AG04449 (cell line): Measurements from ENCODE around the gene DNAJB6.
"Not testable (repeated sequence)": the region's sequence is repeated elsewhere in the genome, so short reads cannot be mapped to it uniquely, and the experiment has no call there.

Experiments
- CTCF ChIA-PET: fragments of 350-600 bp; formaldehyde crosslinking; extraction: SDS; loops from one replicate; lab custom pipeline; 2021; ENCODE audit warnings: antibody characterized with exemption; lab: Yijun Ruan, JAX
- POLR2A ChIA-PET: fragments of 400-600, 350-600 bp; formaldehyde crosslinking; extraction: SDS; loops from one replicate; lab custom pipeline; 2020; ENCODE audit warnings: antibody characterized with exemption, inconsistent platforms; lab: Yijun Ruan, JAX
- DNase-seq: peaks from one replicate; pipeline ENCODE4 v3.0.0-alpha.2; 2010; ENCODE audit warnings: low read depth, low spot score
- H3K4me3 ChIP-seq: 2 replicates; pipeline ENCODE4 v1.5.1; 2011; ENCODE audit warnings: low read depth, mild to moderate bottlenecking, control low read depth, low read length
- TF ChIP-seq, protein P1 (sequence below): IDR thresholded peaks from one replicate; pipeline ENCODE4 v1.5.1; 2011; ENCODE audit warnings: mild to moderate bottlenecking, moderate library complexity, low read length, control low read depth, inconsistent platforms; ENCODE audit not compliant: insufficient read depth; ENCODE audit errors: missing control alignments

DNAJB6 gene

DNA sequence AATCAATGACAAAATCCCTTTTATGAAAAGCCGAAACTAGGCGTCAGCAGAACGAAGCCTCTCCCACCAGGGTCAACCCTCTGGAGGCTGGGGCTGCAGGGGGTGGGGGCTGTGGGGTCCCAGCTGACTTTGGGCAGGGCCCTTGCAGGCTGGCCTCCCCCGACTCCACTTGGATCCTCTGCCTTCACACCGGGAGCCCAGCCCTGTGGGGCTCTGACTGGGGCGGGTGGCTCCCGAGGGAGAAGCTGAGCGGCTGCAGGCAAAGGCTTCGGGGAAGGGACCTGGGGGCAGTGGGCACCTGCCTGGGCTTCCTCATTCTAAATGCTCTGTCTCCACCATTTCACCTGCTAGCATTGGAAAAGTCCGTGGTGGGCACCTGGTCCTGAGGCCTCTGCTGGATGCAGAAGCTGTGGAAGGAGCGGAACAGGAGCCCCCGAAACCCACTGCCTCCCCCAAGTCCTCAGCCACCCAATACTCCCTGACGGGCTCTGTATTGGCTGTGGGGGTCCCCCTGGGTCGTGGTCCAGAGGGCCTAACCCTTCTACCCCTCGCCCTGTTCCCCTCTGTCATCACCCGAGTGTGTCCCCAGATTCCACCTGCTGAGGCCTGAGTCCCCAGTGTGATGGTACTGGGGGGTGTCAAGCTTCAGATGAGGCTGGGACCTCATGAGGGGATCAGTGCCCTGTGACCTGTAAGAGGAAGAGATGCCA is 108.6 kb downstream of the DNAJB6 start:
- no peak for DNase-seq
- ChIA-PET CTCF (interaction anchor here (1.1 to 1.6 kb wide), 2 partner anchors 8 to 11 kb away, joined by 3 to 5 read pairs; no protein-coding TSS in a partner anchor), POLR2A (no interaction called here)
- H3K4me3 ChIP-seq, result no peak overlapping the region
- TF ChIP-seq, protein P1, sequence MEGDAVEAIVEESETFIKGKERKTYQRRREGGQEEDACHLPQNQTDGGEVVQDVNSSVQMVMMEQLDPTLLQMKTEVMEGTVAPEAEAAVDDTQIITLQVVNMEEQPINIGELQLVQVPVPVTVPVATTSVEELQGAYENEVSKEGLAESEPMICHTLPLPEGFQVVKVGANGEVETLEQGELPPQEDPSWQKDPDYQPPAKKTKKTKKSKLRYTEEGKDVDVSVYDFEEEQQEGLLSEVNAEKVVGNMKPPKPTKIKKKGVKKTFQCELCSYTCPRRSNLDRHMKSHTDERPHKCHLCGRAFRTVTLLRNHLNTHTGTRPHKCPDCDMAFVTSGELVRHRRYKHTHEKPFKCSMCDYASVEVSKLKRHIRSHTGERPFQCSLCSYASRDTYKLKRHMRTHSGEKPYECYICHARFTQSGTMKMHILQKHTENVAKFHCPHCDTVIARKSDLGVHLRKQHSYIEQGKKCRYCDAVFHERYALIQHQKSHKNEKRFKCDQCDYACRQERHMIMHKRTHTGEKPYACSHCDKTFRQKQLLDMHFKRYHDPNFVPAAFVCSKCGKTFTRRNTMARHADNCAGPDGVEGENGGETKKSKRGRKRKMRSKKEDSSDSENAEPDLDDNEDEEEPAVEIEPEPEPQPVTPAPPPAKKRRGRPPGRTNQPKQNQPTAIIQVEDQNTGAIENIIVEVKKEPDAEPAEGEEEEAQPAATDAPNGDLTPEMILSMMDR, result no peak

DNA sequence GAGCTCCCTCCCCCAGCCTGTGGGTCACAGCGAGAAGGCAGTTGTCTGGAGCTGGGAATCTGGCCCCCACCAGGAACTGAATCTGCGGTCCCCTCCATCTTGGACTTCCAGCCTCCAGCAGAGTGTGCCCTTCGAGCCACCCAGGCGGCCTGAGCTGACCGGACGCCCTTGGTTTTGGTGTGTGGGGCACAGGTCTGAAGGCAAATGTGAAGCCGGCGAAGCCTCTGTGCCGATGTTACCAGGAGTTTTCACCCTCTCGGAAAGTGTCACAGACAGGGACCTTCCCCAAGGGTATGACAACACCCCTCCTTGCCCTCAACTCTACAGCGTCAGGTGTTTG is 109.1 kb downstream of the DNAJB6 start:
- TF ChIP-seq, protein P1, result no peak
- CTCF ChIA-PET, result interaction anchor here (1.1 to 1.6 kb wide), 2 partner anchors 9 to 11 kb away, joined by 3 to 5 read pairs; no protein-coding TSS in a partner anchor
- POLR2A ChIA-PET, result no interaction called here
- no peak for DNase-seq
- H3K4me3 ChIP-seq, result no peak overlapping the region

DNA sequence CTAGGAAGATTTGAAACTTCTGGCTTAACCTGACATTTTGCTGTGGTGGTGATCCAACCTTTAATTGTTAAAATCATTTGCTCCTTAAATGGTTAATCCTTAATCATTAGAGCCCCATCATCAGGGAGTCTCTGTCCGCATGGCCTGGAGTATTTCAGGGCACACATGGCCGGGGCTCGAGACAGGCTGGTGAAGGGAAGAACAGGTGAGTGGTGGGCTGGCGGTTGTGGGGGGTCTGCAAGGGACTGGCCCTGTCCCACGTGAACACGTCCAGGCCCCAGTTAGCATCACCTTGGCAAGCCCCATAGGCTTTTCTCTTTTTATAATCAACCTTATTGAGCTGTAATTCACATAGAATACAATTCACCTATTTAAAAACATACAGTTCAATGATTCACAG is 109.5 kb downstream of the DNAJB6 start:
- TF ChIP-seq, protein P1, result no peak
- ChIA-PET CTCF (interaction anchor here (1.1 kb wide), 1 partner anchor 9 kb away, joined by 3 read pairs; no protein-coding TSS in a partner anchor), POLR2A (no interaction called here)
- H3K4me3 ChIP-seq, result no peak overlapping the region
- no peak for DNase-seq

DNA sequence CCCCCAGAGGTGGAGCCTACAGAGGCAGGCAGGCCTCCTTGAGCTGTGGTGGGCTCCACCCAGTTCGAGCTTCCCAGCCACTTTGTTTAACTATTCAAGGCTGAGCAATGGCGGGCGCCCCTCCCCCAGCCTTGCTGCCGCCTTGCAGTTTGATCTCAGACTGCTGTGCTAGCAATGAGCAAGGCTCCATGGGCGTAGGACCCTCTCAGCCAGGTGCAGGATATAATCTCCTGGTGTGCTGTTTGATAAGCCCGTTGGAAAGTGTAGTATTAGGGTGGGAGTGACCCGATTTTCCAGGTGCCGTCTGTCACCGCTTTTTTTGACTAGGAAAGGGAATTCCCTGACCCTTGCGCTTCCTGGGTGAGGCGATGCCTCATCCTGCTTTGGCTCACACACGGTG is 117.2 kb downstream of the DNAJB6 start:
- DNase-seq, CTCF ChIA-PET, H3K4me3 ChIP-seq, POLR2A ChIA-PET: not testable (repeated sequence)

DNA sequence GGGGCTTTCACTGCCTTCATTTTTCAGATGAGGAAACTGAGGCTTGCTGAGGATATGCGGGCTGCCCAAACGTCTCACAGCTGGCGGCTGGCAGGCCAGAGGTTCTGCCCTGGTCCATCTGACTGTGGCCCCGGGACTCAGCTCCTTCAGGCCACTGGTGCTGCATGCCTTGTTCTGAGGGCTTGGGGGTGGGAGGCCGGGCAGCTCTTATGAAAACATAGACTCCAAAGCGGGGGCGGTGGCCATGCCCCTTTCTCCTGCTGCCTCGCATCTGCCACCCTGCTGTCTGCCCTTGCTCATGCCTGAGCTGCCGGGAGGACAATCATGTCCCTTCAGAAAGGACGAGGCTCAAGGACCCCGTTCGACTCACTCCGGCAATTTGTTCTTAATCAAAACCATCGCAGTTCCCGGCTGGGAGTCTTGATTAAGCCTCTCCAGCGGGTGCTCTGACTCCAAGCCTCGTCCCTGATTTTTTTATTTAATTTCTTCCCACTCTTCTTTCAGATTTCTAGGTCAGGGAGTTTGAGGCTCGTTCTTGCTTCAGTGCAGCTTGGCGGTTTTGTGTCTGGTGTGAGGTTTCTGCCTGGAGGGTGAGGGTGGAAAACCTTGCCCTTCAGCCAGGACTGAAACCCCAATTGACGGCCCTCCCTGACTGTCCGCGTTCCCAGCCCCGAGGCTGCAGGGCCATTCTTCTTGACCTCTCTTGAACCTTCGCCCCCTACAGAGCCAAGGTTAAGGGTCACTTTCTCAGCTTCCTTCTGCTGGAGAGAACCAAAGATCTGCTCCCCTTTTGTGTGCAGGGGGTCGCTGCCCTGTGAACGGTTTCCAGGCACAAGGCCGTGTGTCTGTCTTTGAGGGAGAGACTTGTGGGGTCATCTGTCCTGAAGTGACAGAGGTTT is 120.8 kb downstream of the DNAJB6 start:
- no peak for DNase-seq
- ChIA-PET CTCF (interaction anchor here (1.4 kb wide), 1 partner anchor 23 kb away, joined by 3 read pairs; no protein-coding TSS in a partner anchor), POLR2A (no interaction called here)
- H3K4me3 ChIP-seq, result no peak overlapping the region
- TF ChIP-seq, protein P1, result no peak

DNA sequence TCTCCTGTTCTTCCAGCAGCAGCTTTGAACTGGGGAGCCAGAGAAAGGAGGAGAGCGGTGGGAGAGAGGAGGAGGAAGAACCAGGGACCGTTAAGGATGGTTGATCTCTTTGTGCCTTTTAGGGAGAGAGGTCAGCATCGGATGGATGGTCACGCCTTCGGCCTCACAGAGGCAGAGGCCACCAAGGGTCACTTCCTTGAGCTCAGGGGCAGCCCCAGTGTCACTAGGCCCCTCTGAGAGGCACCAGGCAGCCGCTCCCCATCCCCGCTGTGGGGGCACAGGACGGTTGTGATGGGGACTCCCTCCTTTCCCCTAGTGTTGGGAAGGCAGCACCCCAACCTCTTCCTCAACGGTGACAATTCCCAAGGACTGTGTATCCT is 121.4 kb downstream of the DNAJB6 start:
- no peak overlapping the region for H3K4me3 ChIP-seq
- TF ChIP-seq, protein P1, result no peak
- ChIA-PET CTCF (interaction anchor here (1.5 kb wide), 1 partner anchor 26 kb away, joined by 3 read pairs; no protein-coding TSS in a partner anchor), POLR2A (no interaction called here)
- DNase-seq, result no peak
